ENCODE results near the gene SETDB2.

The SETDB2 gene

GRCh38 chr13:49536144-49536873 lies 92.2 kb downstream of the SETDB2 start:
- no peak for DNase-seq

- no peak for DNase-seq
Observed at GRCh38 chr13:49538404-49538803, 94.3 kb downstream of the SETDB2 start.

- DNase-seq, result no peak
Observed at GRCh38 chr13:49539313-49539712, 95.2 kb downstream of the SETDB2 start.

GRCh38 chr13:49539746-49540145 lies 95.7 kb downstream of the SETDB2 start:
- DNase-seq, result no peak

GRCh38 chr13:49540552-49540951 lies 96.5 kb downstream of the SETDB2 start:
- DNase-seq, result no peak

- DNase-seq, result no peak
Observed at GRCh38 chr13:49543656-49544055, 99.6 kb downstream of the SETDB2 start.

Data from fibroblast of skin of right biceps (primary cell).